ENCODE data around the gene RBMS3. TPM values are rescaled to one million over a fixed set of nuclear protein-coding genes. Genes with fewer than 3 reads are reported as not detected.

Gene RBMS3
- total RNA-seq, 3 donors from 2014 or later, result 0.81 to 1.9 (median 1.1) TPM

DNA sequence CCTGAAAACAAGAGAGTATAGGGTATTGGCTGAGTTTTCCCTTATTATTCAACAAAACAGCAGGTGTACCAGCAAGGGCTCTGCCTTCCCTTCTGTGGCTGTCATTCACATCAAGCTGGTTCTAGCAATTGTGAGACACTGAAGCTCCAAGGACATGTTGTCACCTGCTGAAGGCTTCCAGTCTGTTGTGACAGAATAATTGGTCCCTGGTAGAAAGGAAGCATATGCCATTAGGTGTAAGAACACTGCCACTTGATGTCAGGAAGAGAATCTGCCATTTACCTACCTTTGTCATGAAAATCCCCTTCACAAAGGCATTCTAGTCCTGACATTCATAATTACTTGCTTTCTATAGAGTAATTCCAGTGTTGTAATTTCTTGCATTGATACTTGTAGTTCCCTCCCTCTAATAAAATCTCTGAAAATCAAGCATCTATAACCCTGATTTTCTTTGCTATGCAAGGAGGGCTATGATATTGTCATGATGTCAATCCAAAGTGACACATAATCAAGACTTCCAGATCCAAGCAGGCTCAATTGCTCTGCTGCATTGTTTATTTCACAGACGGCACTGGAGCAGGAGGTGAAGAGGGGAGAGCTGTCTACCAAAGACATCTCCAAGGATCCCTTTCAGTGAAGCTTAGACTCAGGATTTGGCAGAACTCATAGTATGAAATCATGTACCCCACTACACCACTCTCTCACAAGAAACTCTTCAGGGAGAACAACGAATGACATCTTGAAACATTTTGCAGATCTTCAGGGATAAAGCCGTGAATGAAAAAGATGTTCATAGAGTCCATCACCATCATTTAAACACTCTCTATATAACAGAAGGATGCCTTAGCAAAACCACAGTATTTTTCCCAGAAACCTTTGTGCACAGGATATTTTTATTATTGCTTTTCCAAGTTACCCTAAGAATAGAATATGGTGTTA, 425.3 kb downstream of the RBMS3 start:
- no peaks in the 10 kb centered on the region for H3K27me3 Mint-ChIP-seq (ENCODE audit: low read depth)
- H3K9me3 Mint-ChIP-seq, result peaks cover 8% of the 10 kb centered on the region
- H3K4me1 Mint-ChIP-seq (ENCODE audit: low read depth), result no peaks in the 10 kb centered on the region
- no peak overlapping the region for H3K4me3 Mint-ChIP-seq
- DNase-seq (no peak), ATAC-seq (no peak)
- H3K36me3 Mint-ChIP-seq (ENCODE audit: insufficient read depth), result no peaks in the 10 kb centered on the region

DNA sequence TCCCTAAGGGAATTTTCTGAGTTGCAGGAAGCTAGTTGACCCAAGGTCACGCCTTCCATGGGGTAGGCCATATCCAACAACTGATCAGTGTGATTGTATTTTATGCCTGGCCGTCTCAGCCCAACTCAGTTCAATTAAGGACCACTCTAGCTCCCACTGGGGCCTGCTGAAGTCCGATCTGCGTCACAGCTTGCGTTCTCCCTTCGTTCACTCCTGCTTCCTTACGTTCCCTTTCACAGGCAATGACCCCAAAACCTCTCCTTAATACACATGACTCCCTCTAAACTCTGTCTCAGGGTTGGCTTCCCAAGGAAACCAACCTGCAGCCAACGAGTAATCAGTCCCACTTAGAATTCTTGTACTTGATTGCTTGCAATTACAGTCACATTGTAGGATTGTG, 428.0 kb downstream of the RBMS3 start:
- Mint-ChIP-seq H3K4me3 (no peak overlapping the region), H3K9me3 (no peaks in the 10 kb centered on the region), H3K4me1 (ENCODE audit: low read depth) (no peaks in the 10 kb centered on the region), H3K27me3 (ENCODE audit: low read depth) (no peaks in the 10 kb centered on the region), H3K36me3 (ENCODE audit: insufficient read depth) (no peaks in the 10 kb centered on the region)
- DNase-seq (no peak), ATAC-seq (no peak)

GRCh38 chr3:29711255-29711771, 430.4 kb downstream of the RBMS3 start:
- Mint-ChIP-seq H3K4me3 (no peak overlapping the region), H3K9me3 (no peaks in the 10 kb centered on the region), H3K27me3 (ENCODE audit: low read depth) (no peaks in the 10 kb centered on the region), H3K4me1 (ENCODE audit: low read depth) (no peaks in the 10 kb centered on the region), H3K36me3 (ENCODE audit: insufficient read depth) (no peaks in the 10 kb centered on the region)
- ATAC-seq, result no peak
- DNase-seq, result no peak

DNA sequence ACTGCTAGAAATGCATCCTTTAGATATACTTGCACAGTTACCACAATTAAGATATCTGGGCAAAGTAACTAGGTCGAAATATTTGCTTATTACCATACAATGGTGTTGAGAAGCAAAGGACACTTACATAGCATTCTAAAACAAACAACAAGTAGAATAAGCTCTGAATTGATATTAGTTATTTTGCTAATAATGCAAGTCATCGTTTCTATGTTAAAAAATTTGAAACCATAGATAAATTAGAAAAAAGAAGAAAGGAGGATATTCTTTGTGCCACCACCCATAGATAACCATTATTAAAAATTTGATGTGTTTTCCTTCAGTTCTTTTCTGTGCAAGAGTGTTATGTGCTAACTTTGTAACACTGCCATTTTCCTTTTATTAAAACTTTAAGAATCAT, 435.3 kb downstream of the RBMS3 start:
- no peaks in the 10 kb centered on the region for H3K36me3 Mint-ChIP-seq (ENCODE audit: insufficient read depth)
- DNase-seq (no peak), ATAC-seq (no peak)
- no peaks in the 10 kb centered on the region for H3K27me3 Mint-ChIP-seq (ENCODE audit: low read depth)
- H3K4me3 Mint-ChIP-seq, result no peak overlapping the region
- H3K4me1 Mint-ChIP-seq (ENCODE audit: low read depth), result no peaks in the 10 kb centered on the region
- H3K9me3 Mint-ChIP-seq, result no peaks in the 10 kb centered on the region

DNA sequence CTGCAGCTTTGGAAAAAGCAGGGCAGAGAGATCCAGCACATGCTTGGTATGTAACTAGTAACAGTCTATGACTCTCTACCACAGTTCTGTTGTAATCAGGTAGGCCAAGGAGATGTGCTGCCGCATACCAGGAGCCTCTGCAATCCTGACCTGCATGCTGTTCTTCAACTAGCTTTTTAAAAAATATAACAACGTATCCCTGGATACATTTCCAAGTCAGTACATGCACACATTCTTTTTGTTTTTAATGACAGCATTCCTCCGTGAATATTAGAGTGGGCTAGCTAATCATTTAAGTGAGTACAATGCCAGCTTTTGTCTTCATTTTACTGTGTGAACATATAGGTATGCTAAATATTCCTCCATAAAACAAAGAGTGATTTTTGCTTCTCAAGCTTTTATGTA, 437.8 kb downstream of the RBMS3 start:
- H3K27me3 Mint-ChIP-seq (ENCODE audit: low read depth), result no peaks in the 10 kb centered on the region
- ATAC-seq (no peak), DNase-seq (no peak)
- H3K4me1 Mint-ChIP-seq (ENCODE audit: low read depth), result no peaks in the 10 kb centered on the region
- H3K36me3 Mint-ChIP-seq (ENCODE audit: insufficient read depth), result no peaks in the 10 kb centered on the region
- no peak overlapping the region for H3K4me3 Mint-ChIP-seq
- H3K9me3 Mint-ChIP-seq, result no peaks in the 10 kb centered on the region

GRCh38 chr3:29720665-29721064, 439.8 kb downstream of the RBMS3 start:
- DNase-seq, result no peak
- H3K4me3 Mint-ChIP-seq, result no peak overlapping the region
- no peak for ATAC-seq
- no peaks in the 10 kb centered on the region for H3K36me3 Mint-ChIP-seq (ENCODE audit: insufficient read depth)
- H3K27me3 Mint-ChIP-seq (ENCODE audit: low read depth), result no peaks in the 10 kb centered on the region
- H3K4me1 Mint-ChIP-seq (ENCODE audit: low read depth), result no peaks in the 10 kb centered on the region
- H3K9me3 Mint-ChIP-seq, result no peaks in the 10 kb centered on the region

GRCh38 chr3:29721789-29722188, 440.9 kb downstream of the RBMS3 start:
- no peaks in the 10 kb centered on the region for H3K9me3 Mint-ChIP-seq
- H3K4me1 Mint-ChIP-seq (ENCODE audit: low read depth), result no peaks in the 10 kb centered on the region
- H3K4me3 Mint-ChIP-seq, result no peak overlapping the region
- no peaks in the 10 kb centered on the region for H3K27me3 Mint-ChIP-seq (ENCODE audit: low read depth)
- ATAC-seq, result no peak
- H3K36me3 Mint-ChIP-seq (ENCODE audit: insufficient read depth), result no peaks in the 10 kb centered on the region
- no peak for DNase-seq

DNA sequence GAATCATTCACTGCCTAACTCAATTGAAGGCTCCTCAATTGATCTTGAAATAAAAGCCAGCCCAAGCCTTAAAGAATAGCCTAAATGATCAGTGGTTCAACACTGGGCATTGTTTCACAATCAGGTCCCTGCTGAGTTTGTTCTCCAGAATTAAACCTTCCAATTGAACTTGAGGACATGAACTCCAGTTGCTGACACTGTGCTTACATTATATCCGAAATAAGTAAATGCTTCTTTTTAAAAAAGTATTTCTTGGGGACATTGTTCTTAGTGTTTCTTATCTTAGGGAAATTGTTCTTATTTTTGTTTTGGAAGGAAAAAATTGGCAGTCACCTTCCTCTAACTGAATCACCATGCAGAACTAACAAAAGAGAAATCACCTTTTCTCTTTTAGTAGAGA, 450.2 kb downstream of the RBMS3 start:
- DNase-seq, result no peak
- Mint-ChIP-seq H3K4me3 (no peak overlapping the region), H3K36me3 (ENCODE audit: insufficient read depth) (no peaks in the 10 kb centered on the region), H3K9me3 (no peaks in the 10 kb centered on the region), H3K4me1 (ENCODE audit: low read depth) (no peaks in the 10 kb centered on the region), H3K27me3 (ENCODE audit: low read depth) (no peaks in the 10 kb centered on the region)
- ATAC-seq, result no peak

GRCh38 chr3:29741231-29741630, 460.4 kb downstream of the RBMS3 start:
- Mint-ChIP-seq H3K4me1 (ENCODE audit: low read depth) (no peaks in the 10 kb centered on the region), H3K27me3 (ENCODE audit: low read depth) (no peaks in the 10 kb centered on the region), H3K4me3 (no peak overlapping the region), H3K9me3 (no peaks in the 10 kb centered on the region), H3K36me3 (ENCODE audit: insufficient read depth) (no peaks in the 10 kb centered on the region)
- ATAC-seq (no peak), DNase-seq (no peak)

DNA sequence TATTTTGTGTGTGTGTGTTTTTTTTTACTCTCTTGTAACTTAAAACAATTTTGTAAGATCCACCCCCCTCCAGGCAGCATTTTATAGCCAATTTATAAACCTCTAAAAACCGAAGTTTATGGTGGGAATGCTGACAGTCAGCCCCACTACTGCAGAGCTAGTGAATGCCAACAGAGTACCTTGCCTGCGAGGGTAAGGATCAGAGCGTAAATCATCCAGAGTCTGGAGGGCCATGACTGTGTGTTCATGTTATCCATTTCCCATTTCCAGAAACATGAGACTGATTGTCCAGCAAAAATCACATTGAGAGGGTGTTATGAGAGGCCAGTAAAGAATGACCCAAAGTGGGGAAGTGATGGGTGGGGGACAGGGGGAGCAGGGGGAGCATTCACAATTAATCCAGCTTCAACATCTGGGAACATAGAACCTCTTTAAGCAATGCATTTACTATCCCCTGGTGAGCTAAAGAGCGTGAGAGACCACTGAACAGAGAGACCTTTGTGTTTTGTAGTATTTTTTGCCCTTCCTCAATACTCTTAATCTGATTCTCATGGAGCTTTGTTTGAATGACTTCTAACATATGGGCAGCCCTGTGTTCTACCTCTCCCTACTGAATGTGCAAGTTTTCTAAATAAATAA, 464.5 kb downstream of the RBMS3 start:
- no peaks in the 10 kb centered on the region for H3K36me3 Mint-ChIP-seq (ENCODE audit: insufficient read depth)

DNA sequence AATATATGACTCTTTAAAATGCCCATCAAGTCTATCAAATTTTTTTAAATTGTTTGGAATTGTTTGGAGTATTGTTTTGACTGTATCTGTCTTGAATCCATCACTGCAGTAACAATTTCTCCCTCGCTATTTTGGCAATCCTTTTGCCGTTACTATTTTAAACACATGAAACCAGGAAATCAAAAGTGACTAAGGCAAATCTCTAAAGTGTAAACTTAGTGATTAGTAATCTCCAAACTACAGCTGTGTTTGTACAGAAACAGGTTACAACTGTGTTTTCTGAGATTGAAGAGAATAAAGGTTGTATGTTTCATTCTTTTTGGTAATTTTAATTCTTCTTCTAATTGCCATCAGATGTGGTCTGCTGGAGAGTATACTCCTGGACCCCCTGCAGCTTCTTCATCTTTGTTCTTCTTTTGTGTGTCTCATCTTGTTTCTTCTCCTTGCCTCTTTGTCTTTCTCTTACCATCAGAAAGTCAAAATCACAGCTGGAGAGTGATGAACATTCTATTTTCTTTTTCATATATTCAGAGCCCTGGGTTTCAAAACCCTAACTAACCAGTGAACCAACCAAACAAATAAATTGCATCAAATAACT, 465.4 kb downstream of the RBMS3 start:
- no peak overlapping the region for H3K4me3 Mint-ChIP-seq
- ATAC-seq, result no peak
- H3K4me1 Mint-ChIP-seq (ENCODE audit: low read depth), result no peaks in the 10 kb centered on the region

More for the DNA sequence above, 464.5 kb downstream of the RBMS3 start:
- Mint-ChIP-seq H3K4me3 (no peak overlapping the region), H3K27me3 (ENCODE audit: low read depth) (peaks cover 2% of the 10 kb centered on the region), H3K4me1 (ENCODE audit: low read depth) (no peaks in the 10 kb centered on the region), H3K9me3 (no peaks in the 10 kb centered on the region)
- ATAC-seq, result no peak
- no peak for DNase-seq

GRCh38 chr3:29747991-29748390, 467.1 kb downstream of the RBMS3 start:
- no peaks in the 10 kb centered on the region for H3K9me3 Mint-ChIP-seq
- no peaks in the 10 kb centered on the region for H3K4me1 Mint-ChIP-seq (ENCODE audit: low read depth)
- peaks cover 2% of the 10 kb centered on the region for H3K27me3 Mint-ChIP-seq (ENCODE audit: low read depth)
- H3K36me3 Mint-ChIP-seq (ENCODE audit: insufficient read depth), result no peaks in the 10 kb centered on the region
- ATAC-seq, result no peak
- H3K4me3 Mint-ChIP-seq, result no peak overlapping the region
- no peak for DNase-seq

More for the DNA sequence above, 465.4 kb downstream of the RBMS3 start:
- H3K36me3 Mint-ChIP-seq (ENCODE audit: insufficient read depth), result no peaks in the 10 kb centered on the region
- H3K9me3 Mint-ChIP-seq, result no peaks in the 10 kb centered on the region
- DNase-seq, result no peak
- H3K27me3 Mint-ChIP-seq (ENCODE audit: low read depth), result peaks cover 2% of the 10 kb centered on the region

- Mint-ChIP-seq H3K4me3 (no peak overlapping the region), H3K27me3 (ENCODE audit: low read depth) (peaks cover 3% of the 10 kb centered on the region), H3K4me1 (ENCODE audit: low read depth) (no peaks in the 10 kb centered on the region), H3K9me3 (no peaks in the 10 kb centered on the region), H3K36me3 (ENCODE audit: insufficient read depth) (no peaks in the 10 kb centered on the region)
- DNase-seq, result no peak
- ATAC-seq, result no peak
Observed at GRCh38 chr3:29751647-29752314, 470.9 kb downstream of the RBMS3 start.

DNA sequence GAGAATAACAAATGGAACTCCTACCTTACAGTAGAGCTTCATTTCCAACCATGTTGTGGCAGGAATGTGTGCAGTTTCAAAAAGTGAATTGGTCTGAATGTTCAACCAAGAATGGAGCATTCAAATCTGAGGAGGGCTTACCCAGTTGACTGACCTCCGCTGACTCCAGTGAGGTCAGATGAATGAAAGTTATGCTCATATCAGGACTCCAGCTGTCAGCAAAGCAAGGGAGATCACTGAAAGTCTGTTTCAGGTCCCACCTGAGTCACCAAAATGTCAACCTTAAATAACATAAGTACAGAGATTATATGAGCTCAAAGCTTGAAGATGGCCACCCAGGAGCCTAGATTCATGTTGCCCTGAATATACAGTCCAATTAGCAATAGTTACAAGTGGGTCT, 473.5 kb downstream of the RBMS3 start:
- Mint-ChIP-seq H3K4me3 (no peak overlapping the region), H3K36me3 (ENCODE audit: insufficient read depth) (no peaks in the 10 kb centered on the region), H3K4me1 (ENCODE audit: low read depth) (no peaks in the 10 kb centered on the region), H3K27me3 (ENCODE audit: low read depth) (peaks cover 3% of the 10 kb centered on the region), H3K9me3 (no peaks in the 10 kb centered on the region)
- no peak for ATAC-seq
- no peak for DNase-seq

Measured in activated T-cell treated with anti-CD3 and anti-CD28 coated beads, Interleukin-2, amount 50 U/mL, for 4 hours (primary cell).